Fibroblast of lung (primary cell): Measurements from ENCODE around the gene INS. TPM values are rescaled to one million over a fixed set of nuclear protein-coding genes. Genes with fewer than 3 reads are reported as not detected.

Source experiments
- DNase-seq, 2 donors: peaks; one replicate each; pipeline versions ENCODE4 v3.0.0 to v3.0.0-alpha.2; 2010; ENCODE audit warnings: low read depth in 2 of 2
- H2AFZ ChIP-seq: 2 replicates; pipeline ENCODE4 v1.5.1; 2012; ENCODE audit warnings: low read length, control low read depth, inconsistent platforms
- H3K27ac ChIP-seq: 2 replicates; pipeline ENCODE4 v1.5.1; 2011; ENCODE audit warnings: low read length, control low read depth; ENCODE audit not compliant: insufficient read depth
- H3K27me3 ChIP-seq: 2 replicates; pipeline ENCODE4 v1.5.1; 2011; ENCODE audit warnings: mild to moderate bottlenecking, low read length; ENCODE audit not compliant: control insufficient read depth, insufficient read depth
- H3K36me3 ChIP-seq: 2 replicates; pipeline ENCODE4 v1.5.1; 2011; ENCODE audit warnings: low read length; ENCODE audit not compliant: control insufficient read depth, insufficient read depth
- H3K4me1 ChIP-seq: 2 replicates; pipeline ENCODE4 v1.5.1; 2011; ENCODE audit warnings: low read length; ENCODE audit not compliant: control insufficient read depth, insufficient read depth; ENCODE audit errors: extremely low read depth
- H3K4me2 ChIP-seq: 2 replicates; pipeline ENCODE4 v1.5.1; 2011; ENCODE audit warnings: low read length, control low read depth; ENCODE audit not compliant: insufficient read depth; ENCODE audit errors: extremely low read depth
- H3K4me3 ChIP-seq, 4 experiments: fragments of 200-600 bp in 1 of 4; sonication (generic) in 1 of 4; replicated peaks in 1 of 4; 2 replicates each; pipeline ENCODE4 v1.5.1; 2011 to 2016; ENCODE audit warnings: low read length in 4 of 4, low read depth in 3 of 4, mild to moderate bottlenecking in 3 of 4, control low read depth in 2 of 4, inconsistent platforms in 1 of 4, mixed read lengths in 1 of 4; ENCODE audit not compliant: insufficient read depth in 1 of 4; ENCODE audit errors: control extremely low read depth in 1 of 4
- H3K79me2 ChIP-seq: 2 replicates; pipeline ENCODE4 v1.5.1; 2012; ENCODE audit warnings: mild to moderate bottlenecking, low read length, inconsistent platforms; ENCODE audit not compliant: control insufficient read depth, insufficient read depth
- H3K9ac ChIP-seq: 2 replicates; pipeline ENCODE4 v1.5.1; 2011; ENCODE audit warnings: mild to moderate bottlenecking, low read length, control low read depth; ENCODE audit not compliant: insufficient read depth
- H3K9me3 ChIP-seq: 2 replicates; pipeline ENCODE4 v1.5.1; 2012; ENCODE audit warnings: low read depth, low read length; ENCODE audit not compliant: control insufficient read depth, insufficient read depth
- H4K20me1 ChIP-seq: 2 replicates; pipeline ENCODE4 v1.5.1; 2011; ENCODE audit warnings: low read length; ENCODE audit not compliant: control insufficient read depth, insufficient read depth; ENCODE audit errors: extremely low read depth
- EZH2 ChIP-seq: IDR thresholded peaks from 2 replicates; pipeline ENCODE4 v1.5.1; 2012; ENCODE audit warnings: low read length, control low read depth, mild to moderate bottlenecking; ENCODE audit errors: missing control alignments
- polyA plus RNA-seq, 2 donors: library from polyadenylated mRNA; depleted of rRNA in 1 of 2; stranded (reverse) in 1 of 2; unstranded in 1 of 2; fragments of >200 nt; gene quantifications; 2 replicates each; pipeline ENCODE4 v1.2.1, GENCODE V29; 2011 to 2012; ENCODE audit warnings: missing spikeins in 1 of 2
- total RNA-seq: library from RNA; depleted of rRNA; stranded (reverse); fragments of >200 nt; gene quantifications from 2 replicates; pipeline ENCODE4 v1.2.1, GENCODE V29; 2014
- TF ChIP-seq, protein P1 (sequence below), 2 donors: IDR thresholded peaks in 1 of 2; conservative IDR thresholded peaks in 1 of 2; 1 replicate in 1 of 2; 2 replicates in 1 of 2; pipeline ENCODE4 v1.5.1; 2011 to 2012; ENCODE audit warnings: low read length in 2 of 2, control low read depth in 1 of 2, inconsistent platforms in 1 of 2, low read depth in 1 of 2, mild to moderate bottlenecking in 1 of 2

Gene INS
- total and polyA plus RNA-seq, 2 donors (not counting 1 experiment from before 2014, with no cell fraction given), result not detected

DNA sequence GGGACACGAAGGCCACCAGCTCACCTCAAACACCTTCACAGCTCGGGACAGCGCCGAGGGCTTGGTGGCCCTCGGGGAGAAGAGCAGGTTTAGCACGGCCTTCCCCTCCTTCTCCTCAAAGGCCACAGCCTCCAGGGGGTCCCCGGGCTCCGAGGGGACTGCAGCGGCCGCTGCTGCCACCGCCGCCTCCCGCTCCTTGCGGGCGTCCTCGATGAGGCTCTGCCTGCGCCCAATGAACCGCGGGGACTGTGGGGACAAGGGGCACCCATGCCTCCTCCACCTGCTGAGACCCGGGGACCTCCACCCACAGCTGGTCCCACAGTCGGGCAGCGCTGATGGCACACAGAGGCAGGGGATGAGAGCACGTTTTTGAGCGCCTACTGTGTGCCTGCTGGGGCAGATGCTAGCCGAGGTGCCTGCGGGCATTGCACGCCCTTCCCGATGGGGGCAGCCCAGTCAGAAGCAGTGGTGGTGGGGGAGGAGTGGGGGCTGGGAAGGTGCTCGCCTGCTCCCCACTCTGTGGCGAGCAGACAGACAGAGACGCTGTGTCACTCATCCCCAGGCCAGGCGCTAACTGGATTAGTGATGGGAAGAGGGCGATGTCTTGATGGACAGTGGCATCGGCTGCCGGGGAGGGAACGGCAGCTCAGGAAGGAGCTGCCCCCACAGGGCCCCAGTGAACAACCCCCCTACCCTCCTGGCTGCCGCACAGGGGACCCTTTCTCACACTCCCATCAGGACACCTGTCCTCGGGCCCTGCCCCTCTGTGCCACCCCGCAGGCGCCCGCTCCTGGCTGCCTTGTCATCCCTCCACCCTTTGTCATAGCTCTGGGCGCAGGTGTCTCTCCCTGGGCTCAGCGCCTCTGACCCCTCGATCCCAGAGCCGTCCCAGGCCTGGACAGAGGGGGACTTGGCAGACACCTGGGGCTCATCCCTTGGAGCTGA is 8.9 kb upstream of the INS start:
- Histone ChIP-seq H2AFZ (no peak overlapping the region), H3K27ac (no peak overlapping the region), H3K9me3 (no peaks in the 10 kb centered on the region), H3K79me2 (no peaks in the 10 kb centered on the region), H3K4me3 (no peak overlapping the region), H3K9ac (no peak overlapping the region), H3K36me3 (no peaks in the 10 kb centered on the region), H4K20me1 (no peaks in the 10 kb centered on the region), H3K4me1 (no peaks in the 10 kb centered on the region), H3K27me3 (no peaks in the 10 kb centered on the region), H3K4me2 (no peak overlapping the region)
- TF ChIP-seq EZH2, result no peak
- TF ChIP-seq, protein P1, sequence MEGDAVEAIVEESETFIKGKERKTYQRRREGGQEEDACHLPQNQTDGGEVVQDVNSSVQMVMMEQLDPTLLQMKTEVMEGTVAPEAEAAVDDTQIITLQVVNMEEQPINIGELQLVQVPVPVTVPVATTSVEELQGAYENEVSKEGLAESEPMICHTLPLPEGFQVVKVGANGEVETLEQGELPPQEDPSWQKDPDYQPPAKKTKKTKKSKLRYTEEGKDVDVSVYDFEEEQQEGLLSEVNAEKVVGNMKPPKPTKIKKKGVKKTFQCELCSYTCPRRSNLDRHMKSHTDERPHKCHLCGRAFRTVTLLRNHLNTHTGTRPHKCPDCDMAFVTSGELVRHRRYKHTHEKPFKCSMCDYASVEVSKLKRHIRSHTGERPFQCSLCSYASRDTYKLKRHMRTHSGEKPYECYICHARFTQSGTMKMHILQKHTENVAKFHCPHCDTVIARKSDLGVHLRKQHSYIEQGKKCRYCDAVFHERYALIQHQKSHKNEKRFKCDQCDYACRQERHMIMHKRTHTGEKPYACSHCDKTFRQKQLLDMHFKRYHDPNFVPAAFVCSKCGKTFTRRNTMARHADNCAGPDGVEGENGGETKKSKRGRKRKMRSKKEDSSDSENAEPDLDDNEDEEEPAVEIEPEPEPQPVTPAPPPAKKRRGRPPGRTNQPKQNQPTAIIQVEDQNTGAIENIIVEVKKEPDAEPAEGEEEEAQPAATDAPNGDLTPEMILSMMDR (conservative IDR thresholded peaks at IDR 0.05 in 1 of 2, IDR thresholded peaks at IDR 0.05 in 1 of 2; ENCODE audit: low read depth in 1 of 2, low read length in 2 of 2), result no peak
- DNase-seq, result no peak

DNA sequence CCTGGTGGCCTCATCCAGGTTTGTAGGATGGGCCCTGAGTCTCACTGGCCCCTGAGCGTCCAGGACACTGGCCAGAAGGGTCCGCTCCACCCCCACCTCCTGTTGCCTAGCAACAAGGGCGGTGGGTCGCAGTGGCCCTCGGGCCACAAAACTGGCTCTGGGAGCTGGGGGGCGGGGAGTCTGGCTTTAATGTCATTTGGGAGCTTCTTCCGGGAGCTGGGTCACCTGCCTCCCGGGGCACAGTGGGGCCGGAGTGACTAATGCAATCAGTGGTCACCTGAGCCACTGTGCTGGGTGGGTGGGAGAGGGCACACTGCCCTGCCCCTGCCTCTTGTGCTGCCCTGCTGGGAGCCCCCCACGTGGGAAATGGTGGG is 8.0 kb upstream of the INS start:
- Histone ChIP-seq H3K4me3 (no peak overlapping the region), H3K27ac (no peak overlapping the region), H3K36me3 (no peaks in the 10 kb centered on the region), H3K4me2 (no peak overlapping the region), H3K9ac (no peak overlapping the region), H4K20me1 (no peaks in the 10 kb centered on the region), H3K9me3 (no peaks in the 10 kb centered on the region), H2AFZ (no peak overlapping the region), H3K4me1 (no peaks in the 10 kb centered on the region), H3K27me3 (no peaks in the 10 kb centered on the region), H3K79me2 (no peaks in the 10 kb centered on the region)
- TF ChIP-seq, protein P1 (conservative IDR thresholded peaks at IDR 0.05 in 1 of 2, IDR thresholded peaks at IDR 0.05 in 1 of 2; ENCODE audit: low read depth in 1 of 2, low read length in 2 of 2), result no peak
- no peak for TF ChIP-seq EZH2
- DNase-seq, result no peak

DNA sequence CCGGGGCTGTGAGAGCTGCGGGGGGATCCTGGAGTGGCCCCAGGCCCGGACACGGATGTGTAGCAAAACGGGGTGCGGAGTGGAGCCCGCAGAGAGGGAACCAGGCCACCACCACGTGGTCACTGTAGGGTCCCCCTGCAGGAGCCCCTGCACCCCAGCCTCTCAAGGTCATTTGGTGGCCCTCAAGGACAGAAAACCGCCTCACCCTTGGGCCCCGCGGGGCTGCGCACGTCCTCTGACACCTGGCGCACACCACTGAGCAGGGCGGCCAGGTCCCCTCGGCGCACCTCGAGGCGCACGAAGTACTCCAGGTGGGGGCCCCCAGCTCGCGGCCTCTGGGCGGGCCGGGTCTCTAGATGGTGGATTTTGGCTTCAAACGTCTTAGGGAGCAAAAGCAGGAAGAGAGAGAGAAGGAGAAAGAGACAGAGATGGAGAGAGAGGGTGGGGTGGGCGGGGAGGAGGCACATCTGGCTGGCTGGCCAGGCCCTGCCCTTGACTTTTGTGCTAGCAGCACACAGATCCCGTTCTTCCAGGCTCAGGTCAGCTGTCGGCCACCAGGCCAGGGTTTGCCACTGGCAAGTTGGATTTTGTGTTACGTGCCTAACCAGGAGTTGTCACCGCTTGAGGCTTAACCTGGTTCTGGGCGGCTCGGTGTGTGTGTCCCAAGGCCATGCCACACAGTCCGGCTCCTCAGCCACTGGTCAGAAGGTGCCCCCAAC is 7.4 kb upstream of the INS start:
- no peaks in the 10 kb centered on the region for H3K27me3 ChIP-seq
- H3K79me2 ChIP-seq, result no peaks in the 10 kb centered on the region

More for the DNA sequence above, 7.4 kb upstream of the INS start:
- no peak overlapping the region for H3K27ac ChIP-seq
- H4K20me1 ChIP-seq, result no peaks in the 10 kb centered on the region
- H3K9me3 ChIP-seq, result no peaks in the 10 kb centered on the region
- H3K9ac ChIP-seq, result no peak overlapping the region
- no peak overlapping the region for H2AFZ ChIP-seq
- no peak overlapping the region for H3K4me2 ChIP-seq
- H3K4me3 ChIP-seq, result no peak overlapping the region
- no peaks in the 10 kb centered on the region for H3K36me3 ChIP-seq
- no peak for DNase-seq
- TF ChIP-seq, protein P1 (conservative IDR thresholded peaks at IDR 0.05 in 1 of 2, IDR thresholded peaks at IDR 0.05 in 1 of 2; ENCODE audit: low read depth in 1 of 2, low read length in 2 of 2), result no peak
- no peak for TF ChIP-seq EZH2
- no peaks in the 10 kb centered on the region for H3K4me1 ChIP-seq
